GM18505 (cell line): ENCODE results near the gene MAIP1.
A peak's percentile ranks its signal among the peaks of the same experiment; 100 is the strongest.

Source experiments
- ATAC-seq: cut with Tn5 transposase; IDR thresholded peaks from one replicate; pipeline ENCODE4 v1.9.1; 2021; ENCODE audit not compliant: unreplicated experiment
- POLR2A ChIP-seq: IDR thresholded peaks from 4 replicates; pipeline ENCODE4 v1.6.1; 2011; ENCODE audit warnings: borderline replicate concordance; ENCODE audit not compliant: insufficient read depth, insufficient read length; ENCODE audit errors: extremely low read depth

Gene MAIP1

DNA sequence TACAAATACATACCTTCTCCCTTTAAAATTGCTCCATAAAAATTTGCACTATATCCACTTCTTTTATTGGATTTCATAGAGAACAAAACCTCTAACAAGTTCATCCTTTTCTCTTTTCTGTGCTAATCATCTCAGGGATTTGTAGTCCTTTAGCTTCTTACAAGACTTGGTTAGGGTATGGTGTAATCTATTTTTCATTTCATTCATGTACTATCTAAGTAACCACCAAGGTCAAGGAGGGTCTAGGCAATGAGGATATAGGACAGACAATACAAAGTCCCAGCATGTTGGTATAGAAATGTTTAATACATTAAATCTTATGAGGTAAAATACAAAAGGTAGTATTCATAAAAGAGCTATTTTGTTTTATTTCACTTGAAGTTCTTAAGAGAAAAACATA lies 26.8 kb upstream of the MAIP1 start:
- no peak for TF ChIP-seq POLR2A
- no peak for ATAC-seq

DNA sequence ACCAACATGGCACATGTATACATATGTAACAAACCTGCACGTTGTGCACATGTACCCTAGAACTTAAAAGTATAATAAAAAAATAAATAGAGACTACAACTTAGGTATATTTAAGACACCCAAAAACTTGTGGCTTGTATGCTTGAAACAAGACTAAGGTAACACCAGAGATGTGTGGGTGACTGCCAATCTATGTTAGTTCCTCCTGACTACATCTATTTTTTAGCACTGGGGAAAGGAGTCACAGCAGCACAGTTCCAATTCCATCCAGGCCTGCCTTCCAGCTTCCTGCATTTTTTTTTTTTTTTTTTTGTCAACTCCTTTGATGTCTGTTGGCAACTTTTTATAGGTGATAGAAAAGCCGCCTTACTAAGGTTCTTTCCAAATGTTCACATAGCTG lies 26.1 kb upstream of the MAIP1 start:
- no peak for ATAC-seq
- no peak for TF ChIP-seq POLR2A

- TF ChIP-seq POLR2A, result no peak
- ATAC-seq, result no peak
Observed at GRCh38 chr2:199932312-199932855, 23.0 kb upstream of the MAIP1 start.

DNA sequence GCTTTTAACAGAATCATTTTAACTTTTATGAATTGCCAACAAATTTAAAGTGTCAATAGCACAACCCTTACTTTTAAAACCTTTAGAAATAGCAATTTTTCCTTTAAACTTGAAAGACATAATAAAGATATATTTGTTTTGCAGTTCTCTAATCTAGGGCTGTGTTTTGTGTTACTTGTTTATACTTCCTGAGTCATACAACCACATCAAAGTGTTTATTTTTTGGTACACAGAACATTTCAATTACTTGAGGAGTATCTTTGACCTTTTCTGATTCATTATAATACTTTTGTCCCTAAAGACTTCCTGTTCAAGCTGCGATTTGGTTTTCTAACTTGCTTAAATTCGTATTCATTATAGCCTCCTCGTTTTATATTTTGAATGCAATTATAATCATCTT lies 21.9 kb upstream of the MAIP1 start:
- ATAC-seq, result no peak
- no peak for TF ChIP-seq POLR2A

DNA sequence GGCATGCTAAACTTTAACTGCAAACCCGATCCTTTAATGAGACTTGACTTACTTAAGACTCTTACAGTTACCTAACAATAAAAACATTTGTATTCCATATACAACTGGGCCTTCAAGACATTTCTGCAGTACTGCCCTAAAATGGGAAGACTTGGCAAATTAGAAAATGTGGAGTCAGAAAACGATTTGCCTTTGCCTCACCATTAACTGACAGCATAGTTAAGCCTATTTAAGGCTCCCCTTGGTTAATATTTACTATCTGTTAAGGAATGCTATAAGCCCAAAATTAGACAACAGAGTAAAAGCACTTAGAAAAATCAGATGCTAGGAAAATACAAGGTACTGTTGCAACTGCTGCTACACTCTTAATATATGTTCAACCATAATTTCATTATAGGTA lies 18.8 kb upstream of the MAIP1 start:
- no peak for ATAC-seq
- TF ChIP-seq POLR2A, result no peak

- no peak for TF ChIP-seq POLR2A
Observed at GRCh38 chr2:199940373-199940772, 15.0 kb upstream of the MAIP1 start.

DNA sequence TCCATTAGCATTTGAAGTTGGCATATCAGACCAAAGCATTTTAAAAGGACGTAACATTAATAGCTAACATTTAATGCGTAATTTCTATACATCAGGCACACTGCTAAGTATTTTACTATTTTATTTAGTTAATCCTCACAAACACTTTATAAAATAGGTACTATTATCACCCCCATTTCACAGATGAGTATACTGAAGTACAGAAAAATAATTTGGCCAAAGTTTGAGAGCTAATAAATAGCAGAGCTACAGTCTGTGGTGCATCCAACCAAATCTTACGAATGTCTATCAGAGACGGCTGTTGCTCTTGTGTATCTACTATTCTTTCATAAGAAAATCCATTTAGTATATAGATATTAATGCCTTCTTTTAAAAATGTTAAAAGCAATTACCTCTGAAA lies 12.0 kb upstream of the MAIP1 start:
- TF ChIP-seq POLR2A, result no peak
- no peak for ATAC-seq

More at GRCh38 chr2:199940373-199940772, 15.0 kb upstream of the MAIP1 start:
- no peak for ATAC-seq

DNA sequence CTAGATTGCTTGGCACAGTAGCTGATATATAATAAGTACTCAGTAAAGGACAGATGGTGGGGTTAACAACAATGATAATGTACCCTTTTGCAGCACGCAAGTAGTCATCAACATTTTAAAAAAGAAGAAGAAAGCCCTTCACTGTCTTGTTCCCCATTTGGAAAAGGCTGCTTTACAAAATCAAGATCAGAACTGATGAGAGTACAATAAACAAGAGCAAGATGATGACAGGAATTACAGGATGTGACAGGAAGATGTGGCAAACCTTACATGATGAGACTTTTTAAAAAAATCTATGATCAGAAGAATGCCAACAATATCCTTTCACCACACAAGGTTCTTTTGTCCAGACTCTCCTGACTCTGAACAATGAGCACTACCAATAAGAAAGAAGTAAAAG lies 9.2 kb upstream of the MAIP1 start:
- no peak for ATAC-seq

DNA sequence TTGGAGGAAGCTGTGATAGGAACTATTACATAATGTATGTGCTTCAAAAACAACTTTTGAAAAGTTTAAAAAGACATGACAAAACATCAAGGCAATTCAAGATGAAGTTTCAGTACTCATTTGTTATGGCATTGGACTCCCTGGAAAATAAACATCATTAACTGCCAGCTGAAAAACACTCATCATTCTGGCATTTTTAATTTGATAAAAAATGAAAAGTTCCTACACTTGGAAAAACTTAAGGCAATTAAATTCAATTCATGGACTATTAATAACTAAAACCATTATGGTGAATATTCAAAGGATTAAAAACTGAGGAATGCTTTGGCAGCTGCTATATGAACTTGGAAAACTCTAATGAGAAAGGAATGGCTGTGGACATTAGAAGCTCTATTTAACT lies 8.5 kb upstream of the MAIP1 start:
- no peak for ATAC-seq
- TF ChIP-seq POLR2A, result no peak

More for the DNA sequence above, 9.2 kb upstream of the MAIP1 start:
- TF ChIP-seq POLR2A, result no peak

GRCh38 chr2:199950396-199950795 lies 5.0 kb upstream of the MAIP1 start:
- ATAC-seq, result no peak

GRCh38 chr2:199951023-199951422 lies 4.4 kb upstream of the MAIP1 start:
- ATAC-seq, result no peak
- TF ChIP-seq POLR2A, result no peak

More at GRCh38 chr2:199950396-199950795, 5.0 kb upstream of the MAIP1 start:
- no peak for TF ChIP-seq POLR2A

GRCh38 chr2:199955007-199955338 lies 409 bp upstream of the MAIP1 start:
- peak; percentile 41 for ATAC-seq
- no peak for TF ChIP-seq POLR2A

DNA sequence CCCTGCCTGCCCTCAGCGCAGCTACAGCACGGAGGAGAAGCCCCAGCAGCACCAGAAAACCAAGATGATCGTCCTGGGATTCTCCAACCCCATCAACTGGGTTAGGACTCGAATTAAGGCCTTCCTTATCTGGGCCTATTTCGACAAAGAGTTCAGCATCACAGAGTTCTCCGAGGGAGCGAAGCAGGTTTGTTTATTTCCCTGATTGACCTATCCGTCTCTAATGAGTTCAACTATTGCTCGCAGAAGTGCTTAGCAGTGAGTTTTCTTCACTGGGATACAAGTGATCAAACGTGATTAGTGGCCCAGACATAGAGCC lies 639 bp downstream of the MAIP1 start:
- no peak for ATAC-seq
- no peak for TF ChIP-seq POLR2A

GRCh38 chr2:199958014-199958413 lies 2.6 kb downstream of the MAIP1 start:
- no peak for ATAC-seq

GRCh38 chr2:199962203-199962602 lies 6.8 kb downstream of the MAIP1 start:
- no peak for TF ChIP-seq POLR2A

More at GRCh38 chr2:199958014-199958413, 2.6 kb downstream of the MAIP1 start:
- no peak for TF ChIP-seq POLR2A

More at GRCh38 chr2:199962203-199962602, 6.8 kb downstream of the MAIP1 start:
- ATAC-seq, result no peak
